Right lobe of liver (tissue), 4 donors: ENCODE measurements around the gene LRBA.
"Not testable (repeated sequence)": the region's sequence is repeated elsewhere in the genome, so short reads cannot be mapped to it uniquely, and the experiment has no call there.

Source experiments
- CTCF ChIP-seq, 4 donors: fragments of 200-600 bp in 3 of 4; fragments of 450-650 bp in 1 of 4; IDR thresholded peaks; one replicate each; pipeline versions ENCODE4 v1.5.1 to v1.8.0; 2016 to 2022; ENCODE audit warnings: antibody characterized with exemption in 4 of 4, mild to moderate bottlenecking in 2 of 4
- POLR2A ChIP-seq: fragments of 450-650 bp; IDR thresholded peaks from one replicate; pipeline ENCODE4 v1.6.1; 2017; ENCODE audit warnings: antibody characterized with exemption, mild to moderate bottlenecking
- donor health status: DM: no; HTN: no; CAD: no.
- donor health status: DM: no; HTN: no; CAD: no.
- donor health status: DM: no; HTN: yes; CAD: no.

GRCh38 chr4:150993577-150993976, 21.5 kb downstream of the LRBA start:
- TF ChIP-seq POLR2A; CTCF (IDR thresholded peaks at IDR 0.05): not testable (repeated sequence)
